Adipocyte (in vitro differentiated cells): ENCODE data around the gene BIK.

Experiments
- DNase-seq: peaks from one replicate; pipeline ENCODE4 v3.0.0-alpha.2; 2015; ENCODE audit warnings: low read depth
- H3K27me3 ChIP-seq: replicated peaks from 2 replicates; pipeline ENCODE4 v1.7.0; 2013; ENCODE audit warnings: mild to moderate bottlenecking, low read length, moderate library complexity; ENCODE audit not compliant: control insufficient read depth, insufficient read depth
- H3K36me3 ChIP-seq: 2 replicates; pipeline ENCODE4 v1.7.0; 2013; ENCODE audit warnings: low read length, mild to moderate bottlenecking, moderate library complexity; ENCODE audit not compliant: control insufficient read depth, insufficient read depth, severe bottlenecking
- H3K4me1 ChIP-seq: 2 replicates; pipeline ENCODE4 v1.7.0; 2013; ENCODE audit warnings: mild to moderate bottlenecking, low read length, moderate library complexity; ENCODE audit not compliant: control insufficient read depth, insufficient read depth
- H3K4me3 ChIP-seq: 2 replicates; pipeline ENCODE4 v1.7.0; 2013; ENCODE audit warnings: mild to moderate bottlenecking, low read length, moderate library complexity
- H3K9ac ChIP-seq: 2 replicates; pipeline ENCODE4 v1.7.0; 2013; ENCODE audit warnings: mild to moderate bottlenecking, low read length, moderate library complexity
- H3K9me3 ChIP-seq: 2 replicates; pipeline ENCODE4 v1.7.0; 2013; ENCODE audit warnings: mild to moderate bottlenecking, low read length, moderate library complexity; ENCODE audit not compliant: control insufficient read depth

The BIK gene

GRCh38 chr22:43110444-43110926, at the start of gene BIK:
TSS of gene BIK (plus strand) at chr22:43110750. CDS start at chr22:43124023, 13,273 bp downstream.
- H3K4me1 ChIP-seq: peaks cover 6% of the 10 kb centered on the region
- H3K4me3 ChIP-seq: peak within 1 kb of the TSS; percentile 70
- peak; percentile 53 for DNase-seq
- H3K36me3 ChIP-seq: no peaks in the 10 kb centered on the region
- H3K9ac ChIP-seq: peak within 1 kb of the TSS; percentile 25
- no peaks in the 10 kb centered on the region for H3K9me3 ChIP-seq
- peaks cover 51% of the 10 kb centered on the region for H3K27me3 ChIP-seq

- H3K27me3 ChIP-seq: no peaks in the 10 kb centered on the region
- no peak for DNase-seq
- no peaks in the 10 kb centered on the region for H3K4me1 ChIP-seq
- H3K4me3 ChIP-seq: no peak overlapping the region
- no peak overlapping the region for H3K9ac ChIP-seq
- H3K36me3 ChIP-seq: peaks cover 26% of the 10 kb centered on the region
- H3K9me3 ChIP-seq: no peaks in the 10 kb centered on the region
These were observed 44.4 kb upstream of the BIK start for GRCh38 chr22:43066134-43066533.

- no peaks in the 10 kb centered on the region for H3K4me1 ChIP-seq
- peak; percentile 59 for DNase-seq
- H3K9ac ChIP-seq: no peak overlapping the region
These were observed 43.6 kb upstream of the BIK start for GRCh38 chr22:43066844-43067385.

GRCh38 chr22:43077121-43077877, 33.3 kb upstream of the BIK start:
- Histone ChIP-seq H3K27me3 (no peaks in the 10 kb centered on the region), H3K9ac (no peak overlapping the region), H3K36me3 (peaks cover 2% of the 10 kb centered on the region), H3K4me1 (no peaks in the 10 kb centered on the region), H3K9me3 (no peaks in the 10 kb centered on the region), H3K4me3 (no peak overlapping the region)
- no peak for DNase-seq

More at GRCh38 chr22:43066844-43067385, 43.6 kb upstream of the BIK start:
- peaks cover 23% of the 10 kb centered on the region for H3K36me3 ChIP-seq
- H3K27me3 ChIP-seq: no peaks in the 10 kb centered on the region
- H3K4me3 ChIP-seq: no peak overlapping the region
- no peaks in the 10 kb centered on the region for H3K9me3 ChIP-seq

- Histone ChIP-seq H3K9ac (no peak overlapping the region), H3K4me1 (no peaks in the 10 kb centered on the region), H3K27me3 (no peaks in the 10 kb centered on the region), H3K9me3 (no peaks in the 10 kb centered on the region), H3K4me3 (no peak overlapping the region), H3K36me3 (no peaks in the 10 kb centered on the region)
- DNase-seq: no peak
These were observed 32.0 kb upstream of the BIK start for GRCh38 chr22:43078522-43078921.

GRCh38 chr22:43079742-43080141, 30.8 kb upstream of the BIK start:
- Histone ChIP-seq H3K27me3 (no peaks in the 10 kb centered on the region), H3K9ac (no peak overlapping the region), H3K36me3 (no peaks in the 10 kb centered on the region), H3K4me3 (no peak overlapping the region), H3K4me1 (no peaks in the 10 kb centered on the region), H3K9me3 (no peaks in the 10 kb centered on the region)
- no peak for DNase-seq

- H3K9me3 ChIP-seq: no peaks in the 10 kb centered on the region
- H3K4me1 ChIP-seq: no peaks in the 10 kb centered on the region
- H3K27me3 ChIP-seq: no peaks in the 10 kb centered on the region
- H3K4me3 ChIP-seq: no peak overlapping the region
- DNase-seq: no peak
- no peak overlapping the region for H3K9ac ChIP-seq
- H3K36me3 ChIP-seq: no peaks in the 10 kb centered on the region
These were observed 29.9 kb upstream of the BIK start for GRCh38 chr22:43080616-43081015.

- H3K4me3 ChIP-seq: no peak overlapping the region
- H3K36me3 ChIP-seq: no peaks in the 10 kb centered on the region
- H3K9me3 ChIP-seq: no peaks in the 10 kb centered on the region
- H3K4me1 ChIP-seq: no peaks in the 10 kb centered on the region
- H3K9ac ChIP-seq: no peak overlapping the region
- H3K27me3 ChIP-seq: no peaks in the 10 kb centered on the region
- DNase-seq: no peak
These were observed 28.6 kb upstream of the BIK start for GRCh38 chr22:43081968-43082367.

GRCh38 chr22:43085658-43086606, 24.6 kb upstream of the BIK start:
- Histone ChIP-seq H3K9me3 (no peaks in the 10 kb centered on the region), H3K36me3 (no peaks in the 10 kb centered on the region), H3K4me3 (no peak overlapping the region), H3K27me3 (no peaks in the 10 kb centered on the region), H3K9ac (no peak overlapping the region), H3K4me1 (no peaks in the 10 kb centered on the region)
- DNase-seq: no peak

GRCh38 chr22:43088627-43088983, 21.9 kb upstream of the BIK start:
- Histone ChIP-seq H3K27me3 (no peaks in the 10 kb centered on the region), H3K4me1 (no peaks in the 10 kb centered on the region), H3K36me3 (no peaks in the 10 kb centered on the region), H3K4me3 (peak overlapping the region; percentile 82), H3K9ac (peak overlapping the region; percentile 82), H3K9me3 (no peaks in the 10 kb centered on the region)
- DNase-seq: no peak
